Activated naive CD8-positive, alpha-beta T cell treated with anti-CD3 and anti-CD28 coated beads, Interleukin-2, amount 50 U/mL, for 24 hours (primary cell): ENCODE measurements around the gene PML.

ENCODE experiments used
- ATAC-seq: fragments of 150-1000 bp; cut with Tn5 transposase; one replicate; pipeline ENCODE4 v1.10.0; 2021
- DNase-seq: peaks from one replicate; pipeline ENCODE4 v3.0.0; 2021
- H3K27ac Mint-ChIP-seq: one replicate; pipeline ENCODE4 v1.8.0; 2021; ENCODE audit warnings: mild to moderate bottlenecking, mixed read lengths
- H3K27me3 Mint-ChIP-seq: one replicate; pipeline ENCODE4 v1.8.0; 2021; ENCODE audit warnings: mixed read lengths
- H3K36me3 Mint-ChIP-seq: one replicate; pipeline ENCODE4 v1.8.0; 2021; ENCODE audit warnings: low read depth, mixed read lengths
- H3K4me1 Mint-ChIP-seq: one replicate; pipeline ENCODE4 v1.8.0; 2021; ENCODE audit warnings: mixed read lengths
- H3K4me3 Mint-ChIP-seq: one replicate; pipeline ENCODE4 v1.8.0; 2021; ENCODE audit warnings: mild to moderate bottlenecking, moderate library complexity, mixed read lengths
- H3K9me3 Mint-ChIP-seq: one replicate; pipeline ENCODE4 v1.8.0; 2021; ENCODE audit warnings: mixed read lengths

PML gene, protein sequence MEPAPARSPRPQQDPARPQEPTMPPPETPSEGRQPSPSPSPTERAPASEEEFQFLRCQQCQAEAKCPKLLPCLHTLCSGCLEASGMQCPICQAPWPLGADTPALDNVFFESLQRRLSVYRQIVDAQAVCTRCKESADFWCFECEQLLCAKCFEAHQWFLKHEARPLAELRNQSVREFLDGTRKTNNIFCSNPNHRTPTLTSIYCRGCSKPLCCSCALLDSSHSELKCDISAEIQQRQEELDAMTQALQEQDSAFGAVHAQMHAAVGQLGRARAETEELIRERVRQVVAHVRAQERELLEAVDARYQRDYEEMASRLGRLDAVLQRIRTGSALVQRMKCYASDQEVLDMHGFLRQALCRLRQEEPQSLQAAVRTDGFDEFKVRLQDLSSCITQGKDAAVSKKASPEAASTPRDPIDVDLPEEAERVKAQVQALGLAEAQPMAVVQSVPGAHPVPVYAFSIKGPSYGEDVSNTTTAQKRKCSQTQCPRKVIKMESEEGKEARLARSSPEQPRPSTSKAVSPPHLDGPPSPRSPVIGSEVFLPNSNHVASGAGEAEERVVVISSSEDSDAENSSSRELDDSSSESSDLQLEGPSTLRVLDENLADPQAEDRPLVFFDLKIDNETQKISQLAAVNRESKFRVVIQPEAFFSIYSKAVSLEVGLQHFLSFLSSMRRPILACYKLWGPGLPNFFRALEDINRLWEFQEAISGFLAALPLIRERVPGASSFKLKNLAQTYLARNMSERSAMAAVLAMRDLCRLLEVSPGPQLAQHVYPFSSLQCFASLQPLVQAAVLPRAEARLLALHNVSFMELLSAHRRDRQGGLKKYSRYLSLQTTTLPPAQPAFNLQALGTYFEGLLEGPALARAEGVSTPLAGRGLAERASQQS

DNA sequence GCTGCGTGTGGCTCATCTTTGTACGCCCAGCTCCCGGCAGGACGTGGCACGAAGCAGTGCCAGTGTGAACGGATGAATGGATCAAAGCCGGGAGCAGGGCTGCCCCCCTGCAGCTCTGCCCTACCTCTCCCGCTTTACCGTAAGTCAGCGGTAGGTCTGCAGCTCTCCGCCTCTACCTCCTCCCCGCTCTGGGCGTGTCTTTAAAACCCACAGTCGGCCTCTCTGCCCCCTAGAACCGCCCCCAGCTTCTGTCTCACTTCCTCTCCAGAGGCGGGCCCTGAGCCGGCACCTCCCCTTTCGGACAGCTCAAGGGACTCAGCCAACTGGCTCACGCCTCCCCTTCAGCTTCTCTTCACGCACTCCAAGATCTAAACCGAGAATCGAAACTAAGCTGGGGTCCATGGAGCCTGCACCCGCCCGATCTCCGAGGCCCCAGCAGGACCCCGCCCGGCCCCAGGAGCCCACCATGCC, at the start of gene PML:
PML (plus strand) TSS at position 304 of the 471 bp plus-strand sequence; CDS start at position 401, 97 bp downstream.
- Mint-ChIP-seq H3K27ac (peak within 1 kb of the TSS; percentile 80), H3K9me3 (no peaks in the 10 kb centered on the region), H3K4me1 (peaks cover 64% of the 10 kb centered on the region), H3K36me3 (peaks cover 24% of the 10 kb centered on the region), H3K27me3 (no peaks in the 10 kb centered on the region), H3K4me3 (peak within 1 kb of the TSS; percentile 94)
- DNase-seq (peak; percentile 95), ATAC-seq (peak; percentile 88)

DNA sequence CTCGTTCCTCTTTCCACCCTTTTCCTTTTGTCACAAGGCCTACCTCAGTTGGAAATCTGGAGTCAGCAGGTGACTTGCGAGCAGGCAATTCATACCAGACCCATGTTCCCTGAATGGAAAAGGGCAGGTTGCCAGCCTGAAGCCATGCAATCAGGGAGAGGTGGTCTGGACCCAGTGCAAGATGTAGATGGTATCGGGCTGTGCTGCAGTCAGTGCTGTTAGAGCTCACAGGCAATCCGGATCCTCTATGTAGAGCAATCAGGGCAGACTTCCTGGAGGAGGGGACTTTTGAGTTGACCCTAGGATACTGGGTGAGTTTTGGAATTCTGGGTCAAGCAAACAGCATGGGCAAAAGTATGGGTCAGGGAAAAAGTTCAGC, 49.4 kb upstream of the PML start:
- Mint-ChIP-seq H3K4me1 (peaks cover 12% of the 10 kb centered on the region), H3K27me3 (no peaks in the 10 kb centered on the region), H3K4me3 (no peak overlapping the region), H3K36me3 (no peaks in the 10 kb centered on the region), H3K27ac (no peak overlapping the region), H3K9me3 (no peaks in the 10 kb centered on the region)
- no peak for DNase-seq
- ATAC-seq: no peak

DNA sequence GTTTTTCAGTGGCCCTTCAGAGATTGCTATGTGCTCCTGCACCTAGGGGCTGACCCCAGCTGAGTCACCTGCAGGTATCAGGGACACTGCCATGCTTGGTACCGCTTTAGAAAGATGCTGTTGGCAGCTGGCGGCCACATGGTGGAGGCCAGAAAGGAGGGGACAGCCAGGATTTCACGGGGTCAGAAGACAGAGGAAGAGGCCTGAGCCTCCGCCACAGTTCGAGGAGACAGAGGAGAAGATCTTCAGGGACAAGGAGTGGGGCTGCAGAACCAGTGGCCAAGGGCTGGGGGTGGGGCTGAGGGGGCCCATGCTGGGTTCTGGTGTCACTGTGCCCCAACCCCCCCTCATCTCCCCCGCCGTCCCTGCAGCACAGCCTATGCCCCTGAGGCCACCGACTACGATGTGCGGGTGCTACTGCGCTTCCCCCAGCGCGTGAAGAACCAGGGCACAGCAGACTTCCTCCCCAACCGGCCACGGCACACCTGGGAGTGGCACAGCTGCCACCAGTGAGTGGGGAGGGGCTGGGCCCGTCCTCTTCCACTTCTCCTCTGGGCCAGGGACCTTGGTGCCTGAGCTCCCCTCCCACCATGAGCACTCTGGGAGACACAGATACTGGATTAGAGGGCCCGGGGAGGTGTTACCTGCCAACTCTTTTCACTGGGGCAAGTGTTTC, 48.3 kb upstream of the PML start:
- no peak for ATAC-seq
- Mint-ChIP-seq H3K36me3 (no peaks in the 10 kb centered on the region), H3K9me3 (no peaks in the 10 kb centered on the region), H3K4me1 (peaks cover 13% of the 10 kb centered on the region), H3K27ac (no peak overlapping the region), H3K27me3 (no peaks in the 10 kb centered on the region), H3K4me3 (no peak overlapping the region)
- DNase-seq: no peak

DNA sequence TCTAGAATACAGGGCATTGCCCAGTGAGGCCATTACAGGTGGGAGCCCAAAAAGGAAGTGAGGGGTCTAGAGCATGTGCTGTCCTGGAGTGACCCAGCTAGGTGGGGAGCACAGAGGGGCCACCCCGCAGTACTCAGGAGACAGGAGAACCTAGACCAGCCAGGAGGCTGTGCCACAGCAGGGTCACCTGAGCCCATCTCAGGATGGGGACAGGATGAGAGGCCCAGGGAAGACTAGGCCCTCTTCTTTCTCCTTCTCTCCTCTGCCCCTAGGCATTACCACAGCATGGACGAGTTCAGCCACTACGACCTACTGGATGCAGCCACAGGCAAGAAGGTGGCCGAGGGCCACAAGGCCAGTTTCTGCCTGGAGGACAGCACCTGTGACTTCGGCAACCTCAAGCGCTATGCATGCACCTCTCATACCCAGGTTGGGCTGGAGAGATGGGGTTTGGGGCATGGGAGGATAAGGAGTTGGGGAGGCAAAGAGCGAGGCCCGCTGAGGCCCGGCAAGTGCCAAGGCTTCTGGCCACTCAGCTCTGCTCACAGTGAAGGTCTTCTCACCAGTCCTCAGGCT, 47.6 kb upstream of the PML start:
- no peak for ATAC-seq
- H3K9me3 Mint-ChIP-seq: no peaks in the 10 kb centered on the region
- DNase-seq: no peak
- peaks cover 11% of the 10 kb centered on the region for H3K4me1 Mint-ChIP-seq
- no peak overlapping the region for H3K4me3 Mint-ChIP-seq
- H3K36me3 Mint-ChIP-seq: no peaks in the 10 kb centered on the region
- no peak overlapping the region for H3K27ac Mint-ChIP-seq
- no peaks in the 10 kb centered on the region for H3K27me3 Mint-ChIP-seq

DNA sequence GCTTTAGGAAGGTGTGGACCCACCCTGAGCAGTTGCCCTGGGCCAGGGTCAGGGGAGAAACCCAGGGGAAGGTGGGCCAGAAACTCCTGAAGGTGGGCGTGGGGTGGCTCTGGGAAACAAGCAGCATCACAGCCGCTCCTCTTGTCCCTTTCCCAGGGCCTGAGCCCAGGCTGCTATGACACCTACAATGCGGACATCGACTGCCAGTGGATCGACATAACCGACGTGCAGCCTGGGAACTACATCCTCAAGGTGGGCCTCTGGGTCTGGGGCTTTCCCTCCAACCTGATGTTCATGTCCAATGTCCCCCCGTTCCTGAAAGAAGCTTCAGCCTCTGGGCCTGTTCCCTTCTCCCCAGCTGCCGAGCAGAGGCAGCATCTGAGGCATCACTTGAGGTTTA, 46.9 kb upstream of the PML start:
- H3K4me1 Mint-ChIP-seq: peaks cover 4% of the 10 kb centered on the region
- no peak overlapping the region for H3K4me3 Mint-ChIP-seq
- DNase-seq (no peak), ATAC-seq (no peak)
- H3K27me3 Mint-ChIP-seq: no peaks in the 10 kb centered on the region
- no peaks in the 10 kb centered on the region for H3K9me3 Mint-ChIP-seq
- H3K27ac Mint-ChIP-seq: no peak overlapping the region
- no peaks in the 10 kb centered on the region for H3K36me3 Mint-ChIP-seq

DNA sequence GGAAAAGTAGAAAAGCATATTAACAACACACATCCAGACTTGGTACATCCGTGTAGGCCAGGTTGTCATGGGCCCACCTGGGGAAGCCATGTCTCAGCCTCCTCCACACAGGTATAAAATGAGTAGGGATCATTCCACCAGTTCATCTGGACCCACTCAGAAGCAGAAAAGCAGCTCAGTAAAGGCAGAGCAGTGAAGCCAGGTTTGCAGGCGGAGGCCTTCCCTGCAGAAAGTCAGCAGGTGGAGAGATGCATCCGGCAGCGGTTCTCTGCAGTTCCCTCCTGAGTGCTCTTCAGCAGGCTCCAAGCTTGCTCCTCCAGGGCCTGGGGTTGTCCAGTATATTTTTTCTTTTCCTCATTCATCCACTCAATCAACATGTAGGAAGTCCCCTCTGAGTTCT, 46.1 kb upstream of the PML start:
- Mint-ChIP-seq H3K4me1 (peaks cover 4% of the 10 kb centered on the region), H3K27me3 (no peaks in the 10 kb centered on the region), H3K27ac (no peak overlapping the region), H3K4me3 (no peak overlapping the region), H3K36me3 (no peaks in the 10 kb centered on the region), H3K9me3 (no peaks in the 10 kb centered on the region)
- ATAC-seq: no peak
- no peak for DNase-seq

DNA sequence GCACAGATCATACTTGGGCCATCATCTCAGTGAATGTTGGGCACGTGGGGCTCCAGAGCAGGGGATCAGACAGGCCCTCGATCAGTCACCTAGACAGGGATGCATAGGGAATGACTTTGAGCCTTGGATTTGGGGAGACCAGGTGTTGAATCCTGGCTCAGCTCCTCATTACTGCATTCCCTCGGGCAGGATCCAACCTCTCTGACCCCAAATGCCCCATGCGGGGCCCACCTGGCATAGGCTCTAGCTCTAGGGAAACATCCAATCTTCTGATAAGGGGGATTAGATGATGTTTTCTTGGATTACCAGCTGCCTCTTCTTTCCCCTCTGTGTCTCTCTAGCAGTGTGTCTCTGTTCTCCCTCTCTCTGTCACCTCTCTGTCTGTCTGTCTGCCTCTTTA, 45.5 kb upstream of the PML start:
- no peak for ATAC-seq
- Mint-ChIP-seq H3K36me3 (no peaks in the 10 kb centered on the region), H3K9me3 (no peaks in the 10 kb centered on the region), H3K4me3 (no peak overlapping the region), H3K27ac (no peak overlapping the region), H3K27me3 (no peaks in the 10 kb centered on the region), H3K4me1 (peaks cover 4% of the 10 kb centered on the region)
- no peak for DNase-seq

DNA sequence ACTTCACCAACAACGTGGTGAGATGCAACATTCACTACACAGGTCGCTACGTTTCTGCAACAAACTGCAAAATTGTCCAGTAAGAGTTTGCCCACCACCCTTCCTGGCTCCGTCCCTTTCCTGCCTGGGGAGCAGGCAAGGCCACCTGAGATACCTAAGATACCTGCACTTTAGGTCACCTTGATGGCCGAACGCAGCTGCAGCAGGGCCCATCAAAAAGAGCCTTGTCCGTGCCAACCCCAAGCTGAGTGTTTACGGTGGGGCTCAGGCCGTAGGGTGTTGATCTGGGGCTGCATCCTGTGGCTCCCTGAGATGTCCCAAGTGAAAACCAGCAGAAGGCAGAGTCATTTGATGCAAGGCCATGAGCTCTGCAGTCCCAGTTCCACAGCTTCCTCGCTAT, 45.0 kb upstream of the PML start:
- Mint-ChIP-seq H3K4me1 (peaks cover 4% of the 10 kb centered on the region), H3K36me3 (no peaks in the 10 kb centered on the region), H3K4me3 (no peak overlapping the region), H3K27ac (no peak overlapping the region), H3K9me3 (no peaks in the 10 kb centered on the region), H3K27me3 (no peaks in the 10 kb centered on the region)
- ATAC-seq (no peak), DNase-seq (no peak)

DNA sequence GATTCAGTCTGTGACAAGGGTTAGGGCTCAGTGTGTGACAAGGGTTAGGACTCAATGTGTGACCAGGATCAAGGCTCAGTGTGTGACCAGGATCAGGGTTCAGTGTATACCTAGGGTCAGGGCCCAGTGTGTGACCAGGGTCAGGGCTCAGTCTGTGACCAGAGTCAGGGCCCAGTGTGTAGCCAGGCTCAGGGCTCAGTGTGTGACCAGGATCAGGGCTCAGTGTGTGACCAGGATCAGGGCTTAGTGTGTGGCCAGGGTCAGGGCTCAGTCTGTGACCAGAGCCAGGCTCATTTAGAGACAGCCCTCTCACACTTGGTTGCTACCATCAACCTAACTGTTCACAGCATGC, 44.1 kb upstream of the PML start:
- Mint-ChIP-seq H3K27me3 (no peaks in the 10 kb centered on the region), H3K4me1 (peaks cover 4% of the 10 kb centered on the region), H3K4me3 (no peak overlapping the region), H3K27ac (no peak overlapping the region), H3K36me3 (no peaks in the 10 kb centered on the region), H3K9me3 (no peaks in the 10 kb centered on the region)
- no peak for ATAC-seq
- DNase-seq: no peak

DNA sequence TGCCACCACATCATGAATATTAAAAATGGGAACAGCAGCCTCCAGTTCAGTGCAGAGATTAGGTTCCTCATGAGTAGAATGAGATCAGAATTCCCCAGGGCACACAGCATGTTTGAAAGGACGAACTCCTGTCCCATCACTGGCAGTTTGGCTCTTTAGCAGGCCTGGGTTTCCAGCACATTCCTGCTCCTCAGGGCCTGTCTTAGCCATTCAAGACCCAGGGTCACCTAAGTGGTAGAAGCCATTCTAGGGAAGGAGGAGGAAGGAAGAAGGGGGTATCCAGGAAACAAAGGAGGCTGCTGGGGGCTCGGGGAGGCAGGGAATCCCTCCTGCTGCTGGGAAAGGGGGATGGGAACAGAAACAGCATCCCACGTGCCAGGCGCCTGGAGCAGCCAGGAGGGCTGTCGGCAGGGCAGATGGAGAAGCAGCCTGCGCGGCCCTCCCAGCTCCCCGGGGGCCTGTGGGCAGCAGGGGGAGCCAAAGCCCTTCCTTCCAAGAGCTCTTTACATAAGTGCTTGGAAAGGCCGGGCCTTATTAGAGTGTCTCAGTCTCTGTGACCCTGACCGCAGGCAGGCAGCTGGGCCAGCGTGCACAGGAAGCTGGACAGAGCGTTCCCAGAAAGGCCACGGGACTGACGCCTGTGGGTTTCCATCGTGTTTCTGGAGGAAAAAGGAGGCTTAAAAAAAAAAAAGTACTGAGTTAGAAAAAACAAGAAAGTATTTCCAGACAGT, 43.5 kb upstream of the PML start:
- DNase-seq (peak; percentile 77), ATAC-seq (peak; percentile 82)
- no peak overlapping the region for H3K4me3 Mint-ChIP-seq
- H3K9me3 Mint-ChIP-seq: no peaks in the 10 kb centered on the region
- H3K4me1 Mint-ChIP-seq: peaks cover 4% of the 10 kb centered on the region
- peak overlapping the region; percentile 18 for H3K27ac Mint-ChIP-seq
- H3K36me3 Mint-ChIP-seq: no peaks in the 10 kb centered on the region
- no peaks in the 10 kb centered on the region for H3K27me3 Mint-ChIP-seq

DNA sequence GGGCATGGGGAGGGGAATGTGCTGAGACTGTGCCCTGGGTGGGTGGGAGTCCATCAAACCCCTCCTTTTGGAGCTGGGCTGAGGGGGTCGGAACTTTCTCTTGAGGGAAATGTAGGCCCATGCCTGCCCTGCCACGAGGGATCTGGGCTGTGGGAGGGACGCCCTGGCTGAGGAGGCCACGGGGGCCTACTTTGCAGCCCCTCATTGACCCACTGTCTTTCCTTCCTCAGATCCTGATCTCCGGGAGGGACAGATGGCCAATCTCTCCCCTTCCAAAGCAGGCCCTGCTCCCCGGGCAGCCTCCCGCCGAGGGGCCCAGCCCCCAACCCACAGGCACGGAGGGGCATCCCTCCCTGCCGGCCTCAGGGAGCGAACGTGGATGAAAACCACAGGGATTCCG, 42.9 kb upstream of the PML start:
- no peak overlapping the region for H3K27ac Mint-ChIP-seq

DNA sequence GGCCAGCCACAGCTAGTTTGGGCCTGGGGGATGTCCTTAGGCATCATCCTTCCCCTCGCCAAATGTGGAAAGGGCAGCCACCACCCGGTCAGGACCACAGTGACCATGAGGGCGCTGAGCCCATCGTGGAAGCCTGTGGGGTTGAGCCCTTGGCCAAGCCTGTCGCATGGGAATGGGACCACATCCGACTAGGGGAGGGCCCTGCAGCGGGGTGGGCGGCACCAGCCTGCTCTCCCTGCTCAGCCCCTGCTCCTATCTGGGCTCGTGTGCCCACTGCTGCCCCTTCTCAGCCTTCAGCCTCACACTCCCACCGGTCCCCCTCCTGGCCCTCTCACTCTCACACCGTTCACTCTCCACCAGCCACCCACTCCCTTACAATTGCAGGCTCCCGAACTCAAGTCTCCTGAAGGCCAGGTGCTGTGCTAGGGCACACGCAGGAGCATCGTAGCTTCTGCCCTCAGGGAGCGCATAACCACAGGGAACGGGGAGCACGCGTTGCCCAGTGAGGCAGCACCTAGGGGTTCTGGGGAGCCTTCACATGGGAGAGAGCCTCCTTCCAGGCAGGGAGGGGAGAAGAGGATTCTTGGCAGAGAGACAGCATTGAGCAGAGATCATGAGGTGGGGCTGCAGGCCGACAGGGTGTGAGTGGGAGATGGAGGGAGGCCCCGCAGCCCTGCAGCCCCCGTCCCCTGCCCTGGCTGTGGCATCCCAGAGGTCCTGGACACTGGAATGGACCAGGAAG, 42.2 kb upstream of the PML start:
- ATAC-seq: no peak
- Mint-ChIP-seq H3K4me3 (no peak overlapping the region), H3K9me3 (no peaks in the 10 kb centered on the region), H3K27me3 (peaks cover 2% of the 10 kb centered on the region), H3K36me3 (no peaks in the 10 kb centered on the region), H3K4me1 (peaks cover 6% of the 10 kb centered on the region), H3K27ac (no peak overlapping the region)
- no peak for DNase-seq

More for the DNA sequence above, 42.9 kb upstream of the PML start:
- no peak for DNase-seq
- no peak for ATAC-seq
- H3K4me3 Mint-ChIP-seq: no peak overlapping the region
- H3K36me3 Mint-ChIP-seq: no peaks in the 10 kb centered on the region
- H3K27me3 Mint-ChIP-seq: no peaks in the 10 kb centered on the region
- H3K4me1 Mint-ChIP-seq: peaks cover 4% of the 10 kb centered on the region
- H3K9me3 Mint-ChIP-seq: no peaks in the 10 kb centered on the region

DNA sequence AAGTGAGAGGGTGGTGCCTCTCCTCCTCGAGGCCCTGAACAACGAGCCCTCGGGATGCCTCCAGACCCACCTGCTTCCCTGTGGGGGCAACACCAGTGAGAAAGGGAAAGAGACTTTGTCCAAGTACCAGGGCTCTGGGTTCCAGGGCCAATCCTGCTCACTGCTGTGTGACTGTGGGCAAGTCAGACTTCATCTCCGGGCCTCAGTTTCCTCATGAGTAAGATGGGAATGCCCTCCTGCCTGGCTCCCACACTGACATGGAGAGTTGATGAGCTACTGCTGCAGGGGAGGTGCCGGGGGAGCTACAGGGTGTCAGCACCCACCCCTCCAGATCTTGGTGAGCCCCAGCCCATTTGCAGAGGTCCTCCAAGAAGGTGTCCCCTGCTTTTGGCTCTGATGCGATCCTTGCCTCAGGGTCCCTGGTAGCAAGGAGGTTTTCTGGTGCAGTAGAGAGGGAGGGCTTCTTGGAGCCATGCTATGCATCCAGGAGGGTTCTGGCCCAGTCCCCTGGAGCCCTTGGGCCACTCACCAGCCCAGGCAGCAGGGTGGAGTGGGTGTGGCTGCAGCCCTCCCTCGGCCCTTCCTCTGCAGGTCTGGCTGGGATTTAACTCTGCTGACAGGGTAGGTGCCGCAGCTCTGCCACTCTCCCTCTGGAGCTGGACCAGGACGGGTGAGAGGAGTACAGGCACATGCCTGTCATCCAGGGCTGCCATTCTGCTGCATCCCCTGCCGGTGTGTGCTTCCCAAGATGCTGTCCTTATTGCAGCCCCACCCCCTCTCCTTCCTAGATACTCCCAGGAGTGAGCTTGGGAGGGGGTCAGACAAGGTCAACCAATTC, 41.4 kb upstream of the PML start:
- Mint-ChIP-seq H3K4me1 (peaks cover 8% of the 10 kb centered on the region), H3K27ac (no peak overlapping the region), H3K9me3 (no peaks in the 10 kb centered on the region), H3K36me3 (no peaks in the 10 kb centered on the region), H3K27me3 (peaks cover 2% of the 10 kb centered on the region), H3K4me3 (no peak overlapping the region)
- ATAC-seq: no peak
- no peak for DNase-seq
